ENCODE measurements around the gene SLC1A7.
"Not testable (repeated sequence)": the region's sequence is repeated elsewhere in the genome, so short reads cannot be mapped to it uniquely, and the experiment has no call there.

SLC1A7 gene

DNA sequence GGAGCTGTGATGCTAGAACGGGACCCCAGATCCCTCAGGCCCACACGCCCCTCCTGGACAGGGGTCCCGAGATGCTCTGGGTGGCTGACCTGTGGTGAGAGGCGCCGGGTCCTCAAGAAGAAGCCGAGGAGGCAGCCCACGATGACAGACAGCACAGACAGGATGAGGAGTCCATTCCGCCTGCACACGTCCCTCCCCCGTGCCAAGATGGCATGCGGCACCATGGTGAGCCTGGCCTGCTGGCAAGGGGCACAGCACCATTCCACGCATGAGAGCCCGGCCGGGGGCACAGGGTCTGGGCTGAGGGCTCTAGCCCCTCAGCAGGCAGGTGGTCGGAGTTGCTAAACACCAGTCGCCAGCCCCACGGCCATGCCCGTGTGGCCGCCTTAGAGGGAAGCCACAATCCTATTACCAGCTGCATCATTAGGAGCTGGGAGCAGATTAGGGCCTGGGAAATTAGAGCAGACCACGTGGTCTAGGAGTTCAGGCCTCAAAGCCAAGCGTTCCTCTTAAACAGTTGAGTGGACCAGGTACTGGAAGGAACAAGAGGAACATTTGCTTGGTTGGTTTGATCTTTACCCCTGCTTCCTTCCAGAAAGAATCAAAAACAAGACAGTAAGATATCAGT is at the start of gene SLC1A7:
SLC1A7 (minus strand) TSS at position 413 of the 628 bp plus-strand sequence; CDS start at position 224, 189 bp downstream.
- no peak for DNase-seq

DNA sequence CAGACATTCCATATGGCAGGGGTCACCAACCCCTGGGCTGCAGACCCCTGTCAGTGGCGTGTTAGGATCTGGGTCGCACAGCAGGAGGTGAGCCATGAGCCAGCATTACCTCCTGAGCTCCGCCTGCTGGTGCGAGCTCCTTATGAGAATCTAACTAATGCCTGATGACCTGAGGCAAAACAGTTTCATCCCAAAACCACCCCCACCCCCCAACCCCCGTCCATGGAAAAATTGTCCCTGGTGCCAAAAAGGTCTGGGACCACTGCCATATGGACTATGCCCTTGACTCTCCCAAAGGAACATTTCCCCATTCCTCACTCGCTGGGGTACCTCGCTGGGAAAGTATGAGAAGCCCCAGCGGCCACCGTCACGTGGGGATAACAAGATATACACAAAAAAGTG is 47.8 kb upstream of the SLC1A7 start:
- no peak for DNase-seq

DNA sequence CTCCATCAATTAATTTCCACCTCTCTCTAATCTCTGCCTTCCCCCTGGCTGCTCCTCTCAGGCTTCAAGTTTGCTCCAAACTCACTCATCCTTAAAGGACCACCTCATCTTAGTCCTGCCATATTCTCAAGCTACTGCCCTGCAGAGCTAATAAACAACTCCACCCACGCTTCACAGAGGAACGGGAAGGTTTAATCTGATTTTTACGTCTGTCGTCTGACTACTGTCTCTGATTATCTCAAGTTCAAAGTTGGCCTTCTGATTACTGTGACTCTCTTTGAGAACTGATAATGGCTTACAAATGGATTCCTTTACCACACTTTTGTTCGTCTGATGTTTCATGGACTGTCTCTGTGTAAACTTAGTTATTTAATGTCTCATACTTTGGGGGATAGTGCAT is 46.6 kb upstream of the SLC1A7 start:
- DNase-seq: no peak

DNA sequence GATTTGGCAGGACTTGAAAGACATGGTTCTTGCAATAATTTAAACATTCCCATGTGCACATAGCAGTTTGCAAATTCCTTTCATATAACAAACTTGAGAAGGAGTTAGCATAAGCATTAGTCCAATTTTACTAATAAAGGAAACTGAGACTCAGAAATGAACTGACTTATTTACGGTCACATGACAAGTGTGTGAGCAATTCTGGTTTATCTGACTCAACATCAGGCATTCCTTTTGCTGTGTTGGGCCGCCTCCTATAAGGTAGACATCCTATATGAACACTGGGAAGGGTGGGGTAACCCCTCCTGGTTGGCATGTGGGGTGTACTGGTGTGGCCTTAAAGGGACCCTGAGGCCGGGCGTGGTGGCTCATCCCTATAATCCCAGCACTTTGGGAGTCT is 45.7 kb upstream of the SLC1A7 start:
- DNase-seq: no peak

DNA sequence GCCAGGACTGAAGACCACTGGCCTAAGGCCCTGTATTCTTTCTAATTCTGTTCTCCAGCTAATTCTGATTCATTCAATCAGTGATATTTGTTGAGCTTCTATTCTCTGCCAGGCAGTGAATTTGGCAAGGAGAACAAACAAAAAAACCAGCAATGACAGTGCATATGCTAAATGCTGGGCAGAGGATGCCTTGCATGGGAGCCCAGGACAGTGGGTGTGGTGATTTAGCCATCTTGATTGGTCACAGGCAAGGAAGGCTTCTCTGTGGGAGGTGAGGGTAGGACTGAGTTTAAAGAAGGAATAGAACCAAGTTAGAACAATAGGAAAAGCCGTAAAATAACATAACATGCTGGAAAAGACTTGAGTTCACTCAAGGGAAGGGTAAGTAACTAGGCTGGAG is 45.0 kb upstream of the SLC1A7 start:
- no peak for DNase-seq

DNA sequence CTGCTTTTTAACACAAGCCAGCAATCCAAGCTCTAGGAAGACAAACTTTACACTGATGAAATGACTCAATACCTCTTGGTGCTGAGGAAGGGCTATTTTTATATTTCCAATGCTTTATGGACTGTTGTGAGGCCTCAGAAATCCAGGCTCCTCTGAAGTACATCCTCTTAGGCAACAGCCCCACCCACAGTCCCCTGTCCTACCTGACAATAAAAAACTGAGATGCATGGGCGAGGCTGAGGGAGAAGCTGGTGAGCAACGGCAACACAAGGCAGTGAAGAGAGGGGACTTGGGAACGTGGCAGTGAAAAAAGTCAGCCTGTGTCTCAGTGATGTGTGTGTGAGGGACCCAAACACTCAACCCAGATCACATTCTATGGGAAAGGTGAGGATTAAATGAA is 44.1 kb upstream of the SLC1A7 start:
- DNase-seq: no peak

DNA sequence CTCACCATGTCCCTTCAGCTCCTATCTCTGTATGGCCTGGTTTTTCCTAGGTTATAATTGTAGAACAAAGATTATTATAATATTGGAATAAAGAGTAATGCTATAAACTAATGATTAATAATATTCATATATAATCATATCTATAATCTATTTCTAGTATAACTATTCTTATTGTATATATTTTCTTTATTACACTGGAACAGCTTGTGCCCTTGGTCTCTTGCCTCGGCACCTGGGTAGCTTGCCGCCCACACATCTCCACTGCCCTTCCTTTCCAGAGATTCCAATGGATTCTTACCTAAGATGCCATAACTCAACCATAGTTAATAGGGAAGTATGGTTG is 43.5 kb upstream of the SLC1A7 start:
- not testable (repeated sequence) for DNase-seq

DNA sequence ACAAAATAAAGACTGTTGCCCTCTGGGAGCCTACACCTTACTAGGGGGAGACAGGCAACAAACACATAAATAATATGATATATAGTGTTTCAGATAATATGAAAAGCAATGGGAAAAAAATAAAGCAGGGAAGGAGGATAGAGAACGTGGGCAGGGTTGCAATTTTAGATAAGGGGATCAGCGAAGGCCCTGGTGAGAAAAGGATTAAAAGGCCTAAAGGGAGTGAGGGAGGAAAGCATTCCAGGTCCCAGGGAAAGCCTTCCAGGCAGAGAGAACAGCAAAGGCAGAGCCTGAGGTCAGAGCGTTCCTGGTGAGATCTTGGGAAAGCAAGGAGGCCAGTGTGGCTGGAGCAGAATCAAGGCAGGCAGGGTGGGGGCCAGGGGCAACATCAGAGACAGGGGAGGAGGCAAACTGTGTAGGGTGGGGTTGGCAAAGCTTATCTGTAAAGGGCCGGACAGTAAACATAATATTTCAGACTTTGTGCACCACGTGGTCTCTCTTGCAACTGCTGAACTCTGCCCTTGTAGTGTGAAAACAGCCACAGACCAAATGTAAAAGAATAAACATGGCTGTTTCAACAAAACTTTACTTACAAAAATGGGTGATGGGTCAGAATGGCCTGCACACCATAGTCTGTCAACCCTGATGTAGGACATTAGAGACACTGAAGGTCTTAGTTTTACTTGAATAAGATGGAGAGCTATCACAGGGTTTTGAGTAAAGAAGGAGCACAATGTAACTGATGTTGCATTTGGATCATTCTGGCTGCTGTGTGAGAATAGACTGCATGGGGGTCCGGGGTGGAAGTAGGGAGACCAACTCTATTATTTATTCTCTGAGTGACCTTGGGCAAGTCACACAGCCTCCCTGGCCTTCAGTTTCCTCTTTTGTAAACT is 40.9 kb upstream of the SLC1A7 start:
- DNase-seq: no peak

DNA sequence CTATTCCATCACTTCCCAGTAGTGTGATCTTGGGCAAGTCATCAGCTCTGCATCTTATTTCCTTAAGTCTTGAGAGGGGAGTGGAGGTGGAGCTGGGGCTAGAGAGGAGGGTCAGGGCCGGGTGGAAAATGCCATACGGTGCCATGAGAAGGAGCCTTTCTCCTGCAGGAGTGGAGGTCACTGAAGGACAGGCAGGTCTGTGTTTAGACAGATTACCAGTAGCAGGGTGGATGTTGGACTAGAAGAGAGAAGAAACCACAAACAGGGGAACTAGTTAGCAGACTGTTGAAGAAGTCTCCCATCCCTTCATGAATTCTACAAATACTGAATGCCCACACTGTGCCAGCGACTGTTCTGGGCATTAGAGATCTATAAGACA is 40.3 kb upstream of the SLC1A7 start:
- DNase-seq: no peak

DNA sequence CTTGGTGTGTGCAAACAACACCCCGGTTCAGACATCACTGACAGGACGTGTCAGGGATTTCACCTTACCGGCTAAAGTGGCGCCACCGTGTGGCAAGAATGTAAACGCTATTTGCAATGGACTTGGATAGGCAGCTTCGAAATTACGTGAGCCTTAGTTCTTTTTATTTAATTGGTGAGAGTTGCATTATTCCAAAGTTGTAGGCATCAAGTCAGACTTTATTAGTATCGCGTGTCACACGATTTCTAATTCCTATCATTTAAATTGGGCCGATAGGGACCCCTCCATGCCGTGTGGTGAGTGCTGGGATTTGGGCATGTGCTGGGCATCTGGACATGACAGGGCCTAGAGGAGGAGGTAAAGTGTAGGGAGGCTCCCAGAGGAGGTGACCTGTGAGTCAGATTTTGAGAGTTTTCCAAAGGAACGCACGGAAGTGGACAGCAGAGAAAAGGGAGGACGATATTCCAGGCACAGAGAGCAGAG is 39.7 kb upstream of the SLC1A7 start:
- DNase-seq: peak; percentile 38

DNA sequence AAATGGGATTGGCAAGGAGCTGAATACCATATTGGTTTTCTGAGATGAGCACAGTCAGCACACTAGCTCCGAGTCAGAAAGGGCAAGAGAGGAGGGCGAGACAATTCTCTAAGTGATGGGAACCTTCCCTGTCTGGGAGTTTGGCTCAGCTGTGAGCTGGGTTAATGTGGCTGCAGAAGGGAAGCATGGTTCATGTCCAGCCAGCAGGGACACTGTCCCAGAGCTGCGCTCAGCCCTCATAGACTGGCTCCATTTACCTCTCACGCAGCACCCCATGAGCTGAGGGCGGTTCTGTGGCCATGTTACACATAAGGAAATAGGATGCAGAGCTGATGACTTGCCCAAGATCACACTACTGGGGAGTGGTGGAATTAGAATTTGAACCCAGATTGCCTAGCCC is 38.5 kb upstream of the SLC1A7 start:
- DNase-seq: no peak

DNA sequence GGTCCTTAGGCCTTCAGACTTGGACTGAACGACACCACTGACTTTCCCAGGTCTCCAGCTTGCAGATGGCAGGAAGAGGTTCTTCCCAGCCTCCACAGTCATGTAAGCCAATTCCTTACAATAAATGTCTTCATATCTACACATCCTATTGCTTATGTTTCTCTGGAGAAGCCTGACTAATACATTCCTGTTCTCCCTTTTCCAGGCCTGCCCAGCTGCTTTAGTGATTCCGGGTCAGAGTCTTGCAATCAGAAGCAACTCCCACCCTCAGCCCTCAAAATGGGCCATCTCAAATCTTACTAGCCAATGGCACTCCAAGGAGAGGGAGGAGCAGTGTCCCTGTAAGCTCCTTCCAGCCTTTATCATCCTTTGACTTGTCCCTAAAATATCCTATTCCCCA is 37.8 kb upstream of the SLC1A7 start:
- DNase-seq: no peak

DNA sequence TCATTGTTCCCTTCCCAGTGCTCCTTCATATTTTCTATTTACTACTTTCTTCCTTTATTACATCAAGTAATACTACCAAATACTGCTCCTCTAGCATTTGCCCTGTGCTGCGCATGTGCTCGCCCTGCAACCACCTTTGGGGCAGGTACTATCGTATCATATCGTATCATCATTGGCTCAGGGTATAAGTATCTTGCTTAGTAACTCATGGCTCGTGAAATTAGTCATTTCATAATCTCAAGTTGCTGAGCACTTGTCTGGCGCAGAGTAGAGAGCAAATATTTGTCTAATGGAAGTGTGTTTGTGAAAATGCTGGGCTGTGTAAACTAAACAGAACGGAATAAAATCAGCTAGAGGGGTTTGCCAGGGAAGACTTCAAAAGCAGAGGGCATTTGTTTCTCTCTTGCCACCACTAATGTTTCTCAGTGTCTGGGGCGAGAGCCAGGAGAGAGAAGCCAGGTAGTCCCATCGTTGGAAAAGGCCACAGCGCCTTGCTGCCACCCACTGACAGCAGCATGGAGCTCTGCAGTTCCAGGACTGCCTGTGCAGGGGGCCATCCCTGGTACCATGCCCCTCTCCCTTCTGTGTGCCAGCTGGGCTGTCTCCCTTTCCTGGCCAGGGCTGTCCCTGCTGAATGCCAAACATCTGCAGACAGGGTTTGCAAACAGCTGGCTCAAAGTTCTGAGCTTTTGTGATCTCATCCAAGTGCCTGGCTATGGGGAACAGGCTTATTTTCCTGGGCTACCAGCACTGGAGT is 34.2 kb upstream of the SLC1A7 start:
- no peak for DNase-seq

DNA sequence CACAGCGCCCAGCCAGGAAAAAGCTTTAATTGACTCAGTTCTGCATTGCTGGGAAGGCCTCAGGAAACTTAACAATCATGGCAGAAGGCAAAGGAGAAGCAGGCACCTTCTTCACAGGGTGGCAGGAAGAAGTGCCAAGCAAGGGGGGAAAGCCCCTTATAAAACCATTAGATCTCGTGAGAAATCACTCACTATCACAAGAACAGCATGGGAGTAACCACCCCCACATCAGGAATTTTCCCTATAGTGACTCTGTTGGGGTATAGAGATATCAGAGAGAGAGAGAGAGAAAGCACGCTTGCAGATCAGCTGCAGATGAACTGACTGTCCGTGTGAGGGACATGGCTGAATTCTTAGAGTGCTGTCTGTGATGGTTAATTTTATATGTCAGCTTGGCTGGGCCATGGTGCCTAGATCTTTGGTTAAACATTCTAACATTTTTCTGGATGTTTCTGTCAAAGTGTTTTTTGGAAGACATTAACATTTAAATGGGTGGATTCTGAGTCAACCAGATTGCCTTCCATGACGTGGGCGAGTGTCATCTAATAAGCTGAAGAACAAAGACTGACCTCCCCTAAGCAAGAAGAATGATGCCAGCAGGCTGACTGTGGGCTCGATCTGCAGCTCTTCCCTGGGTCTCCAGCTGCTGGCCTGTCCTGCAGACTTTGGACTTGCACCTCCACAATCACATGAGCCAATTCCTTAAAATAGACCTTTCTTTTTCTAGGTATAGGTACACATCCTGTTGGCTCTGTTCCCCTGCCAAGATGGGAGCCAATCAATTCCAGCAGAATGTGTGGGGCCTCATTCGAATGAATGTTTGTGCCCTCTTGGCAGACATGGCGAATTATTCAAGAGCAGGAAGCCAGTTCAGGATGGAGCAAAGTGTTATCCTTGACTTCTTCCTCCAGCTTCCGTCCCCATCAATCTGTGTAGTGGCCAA is 32.8 kb upstream of the SLC1A7 start:
- no peak for DNase-seq

DNA sequence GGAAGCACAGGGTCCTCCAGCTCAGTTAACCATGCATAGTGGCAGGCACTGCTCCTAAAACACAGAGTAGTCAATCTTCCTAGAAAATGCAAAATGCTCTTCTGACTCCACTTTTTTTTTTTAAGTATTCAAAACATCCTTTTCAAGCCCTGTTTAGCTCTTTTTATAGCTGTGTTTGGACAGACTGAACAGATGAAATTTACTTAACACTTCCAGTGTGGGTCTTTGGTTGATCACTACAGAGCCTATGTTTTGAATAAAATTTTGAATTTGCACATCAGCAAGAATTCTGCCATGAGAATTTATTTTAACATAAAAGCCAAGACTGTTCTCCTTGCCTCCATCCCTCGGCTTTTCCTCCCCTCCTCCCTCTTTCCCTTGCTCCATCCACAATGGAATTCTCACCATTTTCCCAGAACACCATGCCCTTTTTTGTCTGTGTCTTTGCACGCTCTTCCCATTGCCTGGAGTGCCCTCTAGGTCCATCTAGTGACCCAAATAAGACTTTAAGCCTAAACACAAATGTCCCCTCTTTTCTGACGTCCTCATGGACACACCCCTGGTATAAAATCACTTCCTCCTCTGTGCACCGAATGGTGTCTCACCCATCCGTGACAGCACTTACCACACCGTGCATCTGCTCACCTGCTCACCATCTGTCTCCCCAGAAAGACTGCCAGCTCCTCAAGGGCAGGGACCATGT is 30.1 kb upstream of the SLC1A7 start:
- peak; percentile 86 for DNase-seq

DNA sequence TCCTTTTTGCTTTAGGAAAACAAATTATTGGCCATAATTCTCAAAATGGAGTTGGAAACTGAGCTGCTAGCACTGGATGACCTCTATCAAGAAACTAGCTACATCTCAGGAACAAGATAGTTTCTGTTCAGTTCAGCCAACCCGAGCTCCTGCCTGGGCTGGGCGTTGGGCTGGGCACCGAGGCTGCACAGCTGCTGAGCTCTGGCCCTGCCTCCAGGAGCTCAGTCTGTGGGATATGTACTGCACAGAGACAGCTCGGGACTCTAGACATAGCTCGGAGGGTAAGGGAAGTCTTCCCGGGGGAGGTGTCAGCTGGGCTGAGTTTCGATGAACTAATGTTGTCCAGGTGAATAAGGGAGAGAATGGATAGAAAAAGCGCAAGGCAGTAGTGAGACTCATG is 24.5 kb upstream of the SLC1A7 start:
- no peak for DNase-seq

DNA sequence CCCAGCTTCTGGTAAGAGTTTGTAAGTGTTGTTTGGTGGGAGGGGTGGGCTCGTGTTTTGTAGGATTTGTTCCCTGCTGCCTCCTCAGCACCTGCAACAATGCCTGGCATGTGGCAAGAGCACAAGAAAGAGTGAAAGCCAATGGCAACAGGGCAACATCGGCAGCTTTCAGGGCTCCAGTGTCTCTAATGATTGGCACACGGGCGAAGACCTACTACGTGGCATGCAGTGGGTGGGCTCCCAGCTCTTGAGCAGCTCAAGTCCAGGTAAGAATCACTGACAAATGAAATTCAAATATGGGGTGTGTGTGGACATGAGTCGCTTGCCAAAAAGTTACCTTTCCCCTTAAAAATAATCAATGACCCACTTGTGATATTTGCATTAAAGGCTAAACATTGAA is 23.9 kb upstream of the SLC1A7 start:
- no peak for DNase-seq

DNA sequence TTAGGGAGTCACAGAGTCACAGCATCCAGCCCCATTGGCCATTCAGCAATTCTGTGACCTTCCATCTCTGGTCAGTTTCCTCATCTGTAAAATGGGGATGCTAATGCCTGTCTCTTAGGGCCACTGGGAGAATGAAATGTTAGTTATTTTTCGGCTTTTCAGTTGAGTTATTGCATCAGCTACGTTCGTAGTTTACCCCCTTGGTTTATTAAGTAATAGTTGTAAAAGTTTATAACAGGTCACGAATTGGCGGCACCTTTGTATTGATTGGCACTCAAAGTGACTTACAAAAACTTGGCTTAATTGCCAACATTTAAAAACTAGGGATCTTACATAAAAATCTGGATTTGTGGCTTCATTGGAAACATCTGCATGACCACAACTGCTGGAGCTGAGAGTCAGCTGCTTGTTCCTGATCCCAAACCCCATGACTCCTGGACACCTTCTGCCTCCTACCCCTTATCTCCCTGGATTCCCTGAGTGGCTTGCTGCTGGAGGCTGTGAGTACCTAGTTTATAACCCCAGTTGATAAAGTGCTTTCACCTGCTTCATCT is 23.0 kb upstream of the SLC1A7 start:
- no peak for DNase-seq

DNA sequence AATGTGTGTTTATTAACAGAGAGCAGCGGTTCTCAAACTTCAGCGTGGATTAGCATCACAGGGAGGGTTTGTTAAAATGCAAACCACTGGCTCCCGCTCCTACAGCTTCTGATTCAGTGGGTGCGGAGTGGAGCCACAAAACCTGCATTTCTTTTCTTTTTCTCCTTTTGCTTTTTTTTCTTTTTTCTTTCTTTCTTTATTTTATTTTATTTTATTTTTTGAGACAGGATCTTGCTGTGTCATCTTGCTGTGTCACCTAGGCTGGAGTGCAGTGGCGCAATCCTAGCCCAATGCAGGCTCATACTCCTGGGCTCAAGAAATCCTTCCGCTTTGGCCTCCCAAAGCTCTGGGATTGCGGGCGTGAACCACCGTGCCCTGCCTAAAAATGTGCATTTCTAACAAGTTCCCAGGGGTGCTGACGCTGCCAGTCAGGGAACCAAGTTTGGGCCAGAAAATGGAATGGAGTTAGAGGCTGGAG is 20.9 kb upstream of the SLC1A7 start:
- no peak for DNase-seq

DNA sequence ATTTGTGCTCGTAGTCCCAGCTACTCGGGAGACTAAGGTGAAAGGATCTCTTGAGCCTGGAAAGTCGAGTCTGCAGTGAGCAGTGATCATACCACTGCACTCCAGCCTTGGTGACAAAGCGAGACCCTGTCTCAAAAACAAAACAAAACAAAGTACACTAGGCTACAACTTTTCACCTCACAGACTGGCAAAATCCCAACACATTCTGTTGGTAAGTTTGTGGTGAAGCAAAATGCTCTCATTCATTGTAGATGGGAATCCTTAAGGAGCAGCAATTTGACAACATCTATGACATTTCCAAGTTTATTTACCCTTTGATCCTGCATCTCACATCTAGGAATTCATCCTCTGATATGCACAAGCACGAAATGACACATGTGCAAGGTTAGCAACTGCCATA is 20.2 kb upstream of the SLC1A7 start:
- no peak for DNase-seq

DNA sequence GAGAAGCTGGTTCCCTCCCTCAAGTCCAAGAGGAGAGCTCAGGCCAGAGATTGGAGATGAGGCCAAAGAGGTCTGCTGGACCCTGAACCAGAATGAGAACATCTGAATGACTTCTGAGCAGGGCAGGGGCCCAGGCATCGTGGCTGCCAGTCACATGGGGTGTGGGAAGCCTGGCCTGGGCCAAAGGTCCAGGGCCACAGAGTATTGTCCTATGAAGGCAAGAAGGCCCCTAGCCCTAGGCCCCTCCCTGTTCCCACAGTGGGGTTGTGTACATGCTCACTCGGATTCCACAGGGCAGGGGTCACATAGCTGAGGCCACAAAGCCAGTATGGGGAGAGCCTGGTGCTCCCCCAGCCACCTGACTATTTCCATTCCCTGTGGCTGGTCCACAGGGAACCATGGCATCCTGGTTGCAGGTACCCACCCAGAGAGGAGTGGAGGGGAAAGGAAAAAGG is 18.5 kb upstream of the SLC1A7 start:
- no peak for DNase-seq
